Naive thymus-derived CD8-positive, alpha-beta T cell (primary cell): ENCODE data around the gene IFNG-AS1. TPM values are rescaled to one million over a fixed set of nuclear protein-coding genes. Genes with fewer than 3 reads are reported as not detected.

Experiments
- ATAC-seq, 2 donors: fragments of 150-1000 bp; cut with Tn5 transposase in 1 of 2; sonication (Bioruptor Pico), chemical (Tn5 transposase) in 1 of 2; 1 replicate in 1 of 2; 2 replicates in 1 of 2; pipeline ENCODE4 v1.10.0; 2021; ENCODE audit warnings: mild to moderate bottlenecking in 2 of 2, moderate library complexity in 2 of 2
- POLR2A ChIA-PET: fragments of 350-600 bp; sonication (Branson Sonifier 250); formaldehyde crosslinking; loops from one replicate; lab custom pipeline; 2021; ENCODE audit warnings: antibody characterized with exemption; lab: Charles Lee
- DNase-seq, 10 donors: peaks; one replicate each; pipeline versions ENCODE4 v3.0.0 to v3.0.0-alpha.2; 2020 to 2022
- H3K27ac Mint-ChIP-seq, 10 donors: one replicate each; pipeline ENCODE4 v1.8.0; 2020 to 2022; ENCODE audit warnings: mild to moderate bottlenecking in 10 of 10, mixed read lengths in 10 of 10, moderate library complexity in 4 of 10, inconsistent platforms in 1 of 10
- H3K27me3 Mint-ChIP-seq, 5 donors: one replicate each; pipeline ENCODE4 v1.8.0; 2021 to 2022; ENCODE audit warnings: mixed read lengths in 5 of 5
- H3K36me3 Mint-ChIP-seq, 3 donors: one replicate each; pipeline ENCODE4 v1.8.0; 2020 to 2022; ENCODE audit warnings: mixed read lengths in 3 of 3, mild to moderate bottlenecking in 2 of 3, inconsistent platforms in 1 of 3
- H3K4me1 Mint-ChIP-seq, 4 donors: one replicate each; pipeline ENCODE4 v1.8.0; 2021 to 2022; ENCODE audit warnings: mixed read lengths in 4 of 4
- H3K4me3 Mint-ChIP-seq, 10 donors: one replicate each; pipeline ENCODE4 v1.8.0; 2020 to 2022; ENCODE audit warnings: mild to moderate bottlenecking in 10 of 10, mixed read lengths in 10 of 10, moderate library complexity in 6 of 10, inconsistent platforms in 1 of 10
- H3K9me3 Mint-ChIP-seq, 9 donors: one replicate each; pipeline ENCODE4 v1.8.0; 2020 to 2022; ENCODE audit warnings: mixed read lengths in 9 of 9, mild to moderate bottlenecking in 3 of 9, inconsistent platforms in 1 of 9, moderate library complexity in 1 of 9
- polyA plus RNA-seq, 3 donors: library from polyadenylated mRNA; unstranded; fragments of 300-500 nt; fragmentation: Illumina TruSeq; gene quantifications; one replicate each; pipeline ENCODE4 v1.2.3, GENCODE V29; 2021
- total RNA-seq, 8 experiments: library from RNA in 2 of 8; stranded (reverse) in 2 of 8; gene quantifications; one replicate each; pipeline ENCODE4 v1.2.3 and lab custom pipeline; 2021 to 2026

The IFNG-AS1 gene
- total and polyA plus RNA-seq, 5 experiments from 2014 or later: 0.88 to 3.1 (median 1.9) TPM

DNA sequence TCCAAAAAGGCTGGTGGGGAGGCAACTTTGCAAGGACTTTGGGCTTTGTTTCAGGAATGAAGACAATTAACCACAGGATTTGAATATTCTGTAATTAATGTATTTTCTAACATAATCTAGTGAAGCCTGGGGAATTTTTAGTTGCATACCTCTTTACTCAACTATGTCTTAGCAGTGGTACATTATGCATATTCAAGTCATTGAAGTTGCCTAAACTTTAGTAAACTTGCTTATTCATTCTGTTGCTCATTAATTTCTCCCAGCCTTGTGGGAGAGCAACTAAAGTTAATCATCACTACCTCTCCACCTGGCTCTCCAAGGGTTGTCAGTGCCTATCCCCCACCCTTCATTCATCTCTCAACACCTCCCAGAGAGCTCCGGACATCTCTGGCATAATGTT, 54.2 kb downstream of the IFNG-AS1 start:
- DNase-seq (no peak), ATAC-seq (no peak)
- Mint-ChIP-seq H3K4me3 (no peak overlapping the region), H3K36me3 (peaks cover 0 to 7% (median 0%) of the 10 kb centered on the region in 3 donors), H3K4me1 (peaks cover 5 to 13% (median 9%) of the 10 kb centered on the region in 4 donors), H3K27ac (peak overlapping the region in 1 of 10 donors; percentile 19), H3K9me3 (no peaks in the 10 kb centered on the region), H3K27me3 (peaks cover 0 to 4% (median 0%) of the 10 kb centered on the region in 5 donors)
- POLR2A ChIA-PET: no interaction called here

DNA sequence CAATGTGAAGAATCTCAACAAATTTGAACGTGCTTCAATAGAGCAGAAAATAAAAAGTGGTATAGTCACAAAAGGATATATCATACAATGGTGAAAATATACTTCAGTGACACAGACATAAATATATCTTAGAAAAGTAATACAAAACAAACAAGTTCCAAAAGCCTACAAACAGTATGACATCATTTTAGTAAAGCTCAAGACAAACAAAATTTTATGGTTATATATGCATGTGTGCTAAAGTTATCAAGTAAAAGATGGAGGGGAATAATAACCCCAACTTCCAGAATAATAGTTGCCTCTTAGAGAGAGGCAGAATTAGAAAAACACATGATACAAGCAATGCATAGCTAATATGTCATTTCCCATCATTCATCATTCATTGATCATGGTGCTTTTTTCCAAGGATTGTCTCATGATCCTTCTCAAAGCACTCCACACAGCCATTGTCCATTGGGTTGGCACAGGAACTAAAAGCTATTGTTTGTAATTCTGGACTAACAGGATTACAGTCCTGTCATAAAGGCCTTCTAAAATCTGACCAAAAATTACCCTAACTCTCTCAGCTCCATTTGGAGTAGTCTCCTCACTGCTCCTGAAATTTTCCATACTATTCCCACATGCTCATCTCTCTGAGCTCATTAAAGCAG, 59.5 kb downstream of the IFNG-AS1 start:
- H3K36me3 Mint-ChIP-seq: peaks cover 0 to 7% (median 0%) of the 10 kb centered on the region in 3 donors
- POLR2A ChIA-PET: interaction anchor here (0.6 kb wide), 1 partner anchor 35 kb away, joined by 3 read pairs; no protein-coding TSS in a partner anchor
- DNase-seq (no peak), ATAC-seq (no peak)
- peaks cover 0 to 2% (median 0%) of the 10 kb centered on the region in 4 donors for H3K4me1 Mint-ChIP-seq
- no peaks in the 10 kb centered on the region for H3K9me3 Mint-ChIP-seq
- no peak overlapping the region for H3K27ac Mint-ChIP-seq
- no peak overlapping the region for H3K4me3 Mint-ChIP-seq
- peaks cover 0 to 4% (median 0%) of the 10 kb centered on the region in 5 donors for H3K27me3 Mint-ChIP-seq

DNA sequence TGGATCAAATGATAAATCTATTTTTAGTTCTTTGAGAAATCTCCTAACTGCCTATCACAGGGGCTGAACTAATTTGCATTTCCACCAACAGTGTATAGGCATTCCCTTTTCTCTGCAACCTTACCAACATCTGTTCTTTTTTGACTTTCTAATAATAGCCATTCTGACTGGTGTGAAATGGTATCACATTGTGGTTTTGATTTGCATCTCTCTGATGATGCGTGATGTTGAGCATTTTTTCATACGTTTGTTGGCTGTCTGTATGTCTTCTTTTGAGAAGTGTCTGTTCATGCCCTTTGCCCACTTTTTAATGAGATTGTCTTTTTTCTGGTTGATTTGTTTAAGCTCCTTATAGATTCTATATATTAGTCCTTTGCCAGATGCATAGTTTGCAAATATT, 67.1 kb downstream of the IFNG-AS1 start:
- no peak overlapping the region for H3K27ac Mint-ChIP-seq
- peaks cover 0 to 34% (median 31%) of the 10 kb centered on the region in 3 donors for H3K36me3 Mint-ChIP-seq
- H3K9me3 Mint-ChIP-seq: peaks cover 6 to 54% (median 24%) of the 10 kb centered on the region in 9 donors
- ATAC-seq (no peak), DNase-seq (no peak)
- peaks cover 0 to 6% (median 0%) of the 10 kb centered on the region in 5 donors for H3K27me3 Mint-ChIP-seq
- POLR2A ChIA-PET: no interaction called here
- H3K4me3 Mint-ChIP-seq: no peak overlapping the region
- H3K4me1 Mint-ChIP-seq: peaks cover 0 to 6% (median 0%) of the 10 kb centered on the region in 4 donors

DNA sequence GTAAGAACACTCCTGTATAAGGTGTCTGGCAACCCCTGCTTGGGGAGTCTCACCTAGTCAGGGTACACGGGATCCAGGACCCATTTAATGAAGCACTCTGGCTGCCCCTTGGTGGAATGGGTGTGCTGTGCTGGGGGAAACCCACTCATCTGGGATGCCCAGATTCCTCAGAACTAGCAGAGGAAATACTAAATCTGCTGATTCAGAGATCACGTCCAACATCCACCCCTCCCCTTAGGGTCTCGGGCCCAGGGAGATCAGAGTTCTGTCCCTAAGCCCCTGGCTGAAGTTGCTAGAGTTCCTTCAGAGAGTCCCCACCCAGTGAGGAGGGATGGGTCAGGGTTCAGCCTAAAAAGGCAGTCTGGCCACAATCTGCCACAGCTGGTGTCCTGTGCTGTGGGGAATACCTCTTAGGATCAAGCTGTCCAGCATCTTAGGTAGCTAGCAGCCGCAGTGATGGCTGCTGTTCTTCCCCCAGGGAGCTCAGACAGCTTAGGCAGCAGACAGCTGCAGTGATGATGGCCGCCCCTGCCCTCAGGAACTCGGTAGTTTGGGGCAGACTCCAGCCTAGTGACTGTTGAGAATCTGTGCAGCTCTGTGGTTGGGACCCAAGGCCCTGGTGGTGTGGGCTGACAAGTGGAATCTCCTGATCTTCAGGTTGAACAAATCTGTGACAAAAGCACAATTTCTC, 74.8 kb downstream of the IFNG-AS1 start:
- H3K27me3 Mint-ChIP-seq: no peaks in the 10 kb centered on the region
- peaks cover 3 to 48% (median 45%) of the 10 kb centered on the region in 3 donors for H3K36me3 Mint-ChIP-seq
- POLR2A ChIA-PET: no interaction called here
- DNase-seq (no peak), ATAC-seq (no peak)
- peaks cover 0 to 17% (median 1%) of the 10 kb centered on the region in 4 donors for H3K4me1 Mint-ChIP-seq
- peak overlapping the region in 1 of 10 donors; percentile 34 for H3K27ac Mint-ChIP-seq
- no peak overlapping the region for H3K4me3 Mint-ChIP-seq
- H3K9me3 Mint-ChIP-seq: peaks cover 13 to 54% (median 33%) of the 10 kb centered on the region in 9 donors

DNA sequence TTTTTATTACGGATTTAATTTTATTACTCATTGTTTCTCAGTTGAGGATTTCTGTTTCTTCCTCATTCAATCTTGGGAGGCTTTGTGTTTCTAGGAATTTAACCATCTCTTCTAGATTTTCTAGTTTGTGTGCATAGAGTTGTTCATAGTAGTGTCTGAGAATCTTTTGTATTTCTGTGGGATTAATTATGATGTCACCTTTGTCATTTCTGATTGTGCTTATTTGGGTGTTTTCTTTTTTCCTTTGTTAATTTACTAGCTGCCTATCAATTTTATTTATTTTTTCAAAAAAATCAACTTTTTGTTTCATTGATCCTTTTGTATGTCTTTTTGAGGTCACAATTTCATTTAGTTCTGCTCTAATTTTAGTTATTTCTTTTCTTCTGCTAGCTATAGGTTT, 75.9 kb downstream of the IFNG-AS1 start:
- H3K36me3 Mint-ChIP-seq: peaks cover 3 to 38% (median 35%) of the 10 kb centered on the region in 3 donors
- DNase-seq (no peak), ATAC-seq (no peak)
- POLR2A ChIA-PET: no interaction called here
- peaks cover 0 to 25% (median 1%) of the 10 kb centered on the region in 4 donors for H3K4me1 Mint-ChIP-seq
- H3K27ac Mint-ChIP-seq: no peak overlapping the region
- H3K27me3 Mint-ChIP-seq: no peaks in the 10 kb centered on the region
- H3K9me3 Mint-ChIP-seq: peaks cover 13 to 46% (median 28%) of the 10 kb centered on the region in 9 donors
- H3K4me3 Mint-ChIP-seq: no peak overlapping the region

DNA sequence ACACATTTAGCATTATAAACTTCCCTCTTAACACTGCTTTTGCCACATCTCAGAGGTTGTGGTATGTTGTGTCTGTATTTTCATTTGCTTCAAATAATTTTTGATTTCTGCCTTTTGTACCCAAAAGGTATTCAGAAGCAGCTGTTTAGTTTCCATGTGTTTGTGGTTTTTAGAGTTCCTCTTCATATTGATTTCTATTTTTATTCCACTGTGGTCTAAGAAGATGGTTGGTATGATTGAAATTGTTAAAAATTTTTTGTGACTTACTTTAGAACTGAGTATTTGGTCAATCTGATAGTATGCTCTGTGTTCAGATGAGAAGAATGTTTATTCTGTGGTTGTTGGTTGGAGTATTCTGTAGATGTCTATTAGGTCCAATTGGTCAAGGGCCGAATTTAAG, 76.4 kb downstream of the IFNG-AS1 start:
- Mint-ChIP-seq H3K4me3 (no peak overlapping the region), H3K27me3 (no peaks in the 10 kb centered on the region), H3K27ac (no peak overlapping the region), H3K4me1 (peaks cover 0 to 31% (median 1%) of the 10 kb centered on the region in 4 donors), H3K36me3 (peaks cover 3 to 35% (median 35%) of the 10 kb centered on the region in 3 donors), H3K9me3 (peaks cover 13 to 41% (median 28%) of the 10 kb centered on the region in 9 donors)
- ATAC-seq: no peak
- DNase-seq: no peak
- POLR2A ChIA-PET: no interaction called here

DNA sequence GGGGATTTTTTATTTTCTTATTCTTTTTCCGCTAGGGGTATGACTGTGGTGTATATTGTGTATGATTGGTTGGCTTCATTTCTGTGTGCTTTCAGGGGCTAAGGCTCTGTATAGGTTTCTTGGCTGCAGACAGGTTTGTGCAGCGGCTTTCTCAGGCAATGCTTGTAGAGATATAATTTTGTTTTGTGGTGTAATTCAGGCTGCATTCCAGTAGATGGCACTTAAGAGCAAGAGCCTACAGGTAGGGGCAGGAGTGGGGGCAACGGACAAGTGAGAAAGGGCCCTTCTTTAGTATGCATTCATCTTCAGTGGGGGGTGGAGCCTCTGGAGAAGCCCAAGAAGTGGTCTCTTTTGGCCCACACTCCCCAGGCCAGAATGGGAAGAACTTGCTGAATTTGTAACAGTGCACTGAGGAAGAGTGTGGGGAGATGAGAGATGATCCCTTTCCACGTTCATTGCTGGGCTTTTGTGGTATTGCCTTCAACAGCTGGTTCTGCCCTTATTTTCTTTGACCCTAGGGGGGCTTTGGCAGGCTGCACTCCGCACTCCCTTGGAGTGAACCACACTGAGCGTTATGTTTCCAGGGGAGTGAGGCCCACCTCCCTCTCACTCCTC, 78.6 kb downstream of the IFNG-AS1 start:
- DNase-seq: no peak
- no peak for ATAC-seq
- POLR2A ChIA-PET: no interaction called here
- Mint-ChIP-seq H3K36me3 (peaks cover 3 to 19% (median 19%) of the 10 kb centered on the region in 3 donors), H3K9me3 (peaks cover 5 to 23% (median 14%) of the 10 kb centered on the region in 9 donors), H3K4me3 (peak overlapping the region in 1 of 10 donors; percentile 23), H3K4me1 (peaks cover 0 to 31% (median 1%) of the 10 kb centered on the region in 4 donors), H3K27ac (peak overlapping the region in 1 of 10 donors; percentile 7), H3K27me3 (no peaks in the 10 kb centered on the region)

DNA sequence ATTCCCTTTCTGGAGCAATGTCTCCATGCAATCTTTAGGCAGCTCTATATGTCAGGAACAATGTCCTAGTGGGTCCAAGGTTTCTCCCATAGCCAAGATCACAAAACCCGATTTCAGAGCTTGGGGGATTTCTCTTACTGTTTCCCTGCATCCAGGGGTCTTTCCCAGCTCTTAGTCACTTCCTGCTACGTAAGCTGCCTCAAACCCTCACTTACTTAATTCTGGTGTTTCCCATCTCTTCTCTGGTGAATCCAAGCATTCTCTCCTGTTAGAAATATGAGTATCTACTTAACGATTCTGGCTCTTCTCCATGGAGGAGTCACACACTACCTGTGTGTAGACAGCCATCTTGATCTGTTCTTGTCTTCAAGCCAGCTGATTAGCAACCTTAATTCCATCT, 80.0 kb downstream of the IFNG-AS1 start:
- Mint-ChIP-seq H3K27me3 (no peaks in the 10 kb centered on the region), H3K36me3 (peaks cover 3 to 19% (median 19%) of the 10 kb centered on the region in 3 donors), H3K4me3 (no peak overlapping the region), H3K27ac (no peak overlapping the region), H3K9me3 (peaks cover 5 to 23% (median 14%) of the 10 kb centered on the region in 9 donors), H3K4me1 (peaks cover 0 to 31% (median 1%) of the 10 kb centered on the region in 4 donors)
- POLR2A ChIA-PET: interaction anchor here (1.2 kb wide), 1 partner anchor 11 kb away, joined by 3 read pairs; no protein-coding TSS in a partner anchor
- ATAC-seq: no peak
- DNase-seq: no peak

Other genes starting within 250 kb of the IFNG-AS1 start
- not detected for gene IFNG, start 170.3 kb downstream of the IFNG-AS1 start, total RNA-seq
- 1 to 10 TPM in 1 of 3 donors, under 1 TPM in 1, not detected in 1; 0.27 to 8.6 TPM for gene IFNG, start 170.3 kb downstream of the IFNG-AS1 start, polyA plus RNA-seq
- not detected for gene IL26, start 236.4 kb downstream of the IFNG-AS1 start, total RNA-seq
- under 1 TPM in 1 of 3 donors, not detected in 2; 0.54 TPM for gene IL26, start 236.4 kb downstream of the IFNG-AS1 start, polyA plus RNA-seq